Vagina (tissue), 2 donors: ENCODE measurements around the gene NIPAL4.

Source experiments
- POLR2A ChIP-seq, 2 donors: fragments of 450-650 bp; IDR thresholded peaks; one replicate each; pipeline ENCODE4 v1.6.1; 2017; ENCODE audit warnings: antibody characterized with exemption in 2 of 2, mild to moderate bottlenecking in 2 of 2, moderate library complexity in 2 of 2
- POLR2AphosphoS5 ChIP-seq, 2 donors: sonication (generic); formaldehyde crosslinking; IDR thresholded peaks; one replicate each; pipeline ENCODE4 v1.9.0; 2017; ENCODE audit warnings: antibody characterized with exemption in 2 of 2, mild to moderate bottlenecking in 2 of 2, low read depth in 1 of 2; ENCODE audit not compliant: insufficient read depth in 1 of 2
- TF ChIP-seq, protein P1 (sequence below), 3 experiments: fragments of 450-650 bp in 2 of 3; fragments of 200-600 bp in 1 of 3; sonication (generic) in 1 of 3; IDR thresholded peaks; one replicate each; pipeline ENCODE4 v1.5.1; 2017 to 2019; ENCODE audit warnings: antibody characterized with exemption in 3 of 3, mild to moderate bottlenecking in 2 of 3, moderate library complexity in 2 of 3

- TF ChIP-seq, protein P1, sequence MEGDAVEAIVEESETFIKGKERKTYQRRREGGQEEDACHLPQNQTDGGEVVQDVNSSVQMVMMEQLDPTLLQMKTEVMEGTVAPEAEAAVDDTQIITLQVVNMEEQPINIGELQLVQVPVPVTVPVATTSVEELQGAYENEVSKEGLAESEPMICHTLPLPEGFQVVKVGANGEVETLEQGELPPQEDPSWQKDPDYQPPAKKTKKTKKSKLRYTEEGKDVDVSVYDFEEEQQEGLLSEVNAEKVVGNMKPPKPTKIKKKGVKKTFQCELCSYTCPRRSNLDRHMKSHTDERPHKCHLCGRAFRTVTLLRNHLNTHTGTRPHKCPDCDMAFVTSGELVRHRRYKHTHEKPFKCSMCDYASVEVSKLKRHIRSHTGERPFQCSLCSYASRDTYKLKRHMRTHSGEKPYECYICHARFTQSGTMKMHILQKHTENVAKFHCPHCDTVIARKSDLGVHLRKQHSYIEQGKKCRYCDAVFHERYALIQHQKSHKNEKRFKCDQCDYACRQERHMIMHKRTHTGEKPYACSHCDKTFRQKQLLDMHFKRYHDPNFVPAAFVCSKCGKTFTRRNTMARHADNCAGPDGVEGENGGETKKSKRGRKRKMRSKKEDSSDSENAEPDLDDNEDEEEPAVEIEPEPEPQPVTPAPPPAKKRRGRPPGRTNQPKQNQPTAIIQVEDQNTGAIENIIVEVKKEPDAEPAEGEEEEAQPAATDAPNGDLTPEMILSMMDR (IDR thresholded peaks at IDR 0.05): no peak
- TF ChIP-seq POLR2AphosphoS5 (IDR thresholded peaks at IDR 0.05; ENCODE audit: insufficient read depth in 1 of 2, low read depth in 1 of 2): no peak
- TF ChIP-seq POLR2A (IDR thresholded peaks at IDR 0.05): no peak
These were observed 44.2 kb upstream of the NIPAL4 start for GRCh38 chr5:157415838-157416237.
